Measurements from ENCODE around the gene MAMLD1. TPM values are rescaled to one million over a fixed set of nuclear protein-coding genes. Genes with fewer than 3 reads are reported as not detected.

Gene MAMLD1
- total and polyA plus RNA-seq, 9 of the 15 experiments (the other 6 are each of a cell fraction or from before 2014, with no cell fraction given): 0.12 to 0.18 TPM; not detected in 7

DNA sequence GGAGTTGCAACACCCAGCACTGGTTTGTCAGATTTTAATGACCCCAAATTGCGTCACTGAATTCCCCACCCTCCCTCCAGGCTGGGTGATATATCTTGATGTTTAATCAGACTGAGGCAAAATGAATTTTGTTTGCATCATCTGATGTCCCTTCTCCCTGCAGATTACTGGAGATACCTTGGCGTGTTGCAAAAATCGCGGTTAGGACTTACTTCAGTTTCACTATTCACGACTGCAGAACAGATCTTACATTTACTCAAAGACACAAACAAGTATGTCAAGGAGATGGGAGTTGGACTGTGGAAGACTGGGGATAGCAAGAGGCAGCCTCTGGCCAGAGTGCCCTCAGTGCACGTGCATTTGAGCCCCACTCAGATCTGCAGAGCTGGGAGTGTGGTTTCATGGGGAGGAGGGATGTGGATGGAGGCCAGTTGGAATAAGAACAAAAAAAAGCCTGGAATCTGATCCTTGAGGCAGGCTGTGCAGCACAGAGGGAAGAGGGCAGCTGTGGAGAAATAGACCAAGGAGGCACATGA, 113.1 kb downstream of the MAMLD1 start (continued):
- TF ChIP-seq CBX8 (IDR thresholded peaks at IDR 0.05; ENCODE audit: borderline replicate concordance, extremely low read depth, low read depth, low read length, poor library complexity, severe bottlenecking): no peak

- no peaks in the 10 kb centered on the region for H4K20me1 ChIP-seq (replicated peaks; ENCODE audit: control insufficient read depth, insufficient read depth, low read length)
- H3K9me1 ChIP-seq (ENCODE audit: control insufficient read depth, insufficient read depth, low read length): no peaks in the 10 kb centered on the region
- CTCF ChIA-PET (ENCODE audit: low intra/inter-chr PET ratio): no interaction called here
- no peaks in the 10 kb centered on the region for H3K9me3 ChIP-seq (replicated peaks; ENCODE audit: control insufficient read depth, insufficient read depth, low read depth, low read length)
- peaks cover 2 to 42% of the 10 kb centered on the region in 2 experiments for H3K27me3 ChIP-seq (ENCODE audit: control insufficient read depth in 2 of 2, insufficient read depth in 2 of 2, low read length in 2 of 2)
- H3K27ac ChIP-seq (ENCODE audit: extremely low read depth, low read depth, low read length): no peak overlapping the region
- no peak for TF ChIP-seq THAP7 (CRISPR knock-in tag; IDR thresholded peaks at IDR 0.05)
- TF ChIP-seq CBFB (CRISPR knock-in tag; IDR thresholded peaks at IDR 0.05): no peak
- no peak for TF ChIP-seq ZNF408 (CRISPR knock-in tag; IDR thresholded peaks at IDR 0.05; ENCODE audit: low read depth)
- no peak for TF ChIP-seq POLR2G (IDR thresholded peaks at IDR 0.05; ENCODE audit: low read depth, low read length)
- TF ChIP-seq RBM25 (IDR thresholded peaks at IDR 0.05; ENCODE audit: low read depth, low read length, severe bottlenecking): no peak
- no peak for TF ChIP-seq ZBTB7A (IDR thresholded peaks at IDR 0.05; ENCODE audit: borderline replicate concordance, control insufficient read depth, low read depth, low read length)
- no peak for TF ChIP-seq PTBP1 (IDR thresholded peaks at IDR 0.05; ENCODE audit: low read depth, low read length)
- no peak for TF ChIP-seq PATZ1 (CRISPR knock-in tag; IDR thresholded peaks at IDR 0.05; ENCODE audit: borderline replicate concordance)
- no peak for TF ChIP-seq CHCHD3 (CRISPR knock-in tag; IDR thresholded peaks at IDR 0.05)
- no peak for TF ChIP-seq BCL6 (CRISPR knock-in tag; IDR thresholded peaks at IDR 0.05)
- TF ChIP-seq ESRRA (IDR thresholded peaks at IDR 0.05; ENCODE audit: borderline replicate concordance, low read depth): no peak
- no peak overlapping the region for H3K9ac ChIP-seq (ENCODE audit: insufficient read depth in 1 of 2, low read depth in 2 of 2, low read length in 2 of 2)
- 9% methylated on average over 6 of the region's 10 CpGs for WGBS (ENCODE audit: insufficient coverage, low coverage, missing lambda C conversion rate)
- intact Hi-C loops (cut with micrococcal nuclease): no loop called here
- in situ Hi-C loops (cut with MboI): no loop called here
- peaks cover 0 to 4% of the 10 kb centered on the region in 2 experiments; a peak in 1 of 5 replicates for H3K4me1 ChIP-seq (replicated peaks in 1 of 2; ENCODE audit: control insufficient read depth in 2 of 2, insufficient read depth in 2 of 2, low read length in 2 of 2)
- no peak overlapping the region for H2AFZ ChIP-seq (ENCODE audit: low read depth, low read length)
- DNase-seq (ENCODE audit: extremely low read depth in 1 of 4, low spot score in 3 of 4) (no peak), FAIRE-seq (no peak), ATAC-seq (no peak)
- BruUV-seq (replicated peaks): no TSS peak
- H3K79me2 ChIP-seq (ENCODE audit: control insufficient read depth, insufficient read depth, low read length): no peaks in the 10 kb centered on the region
- H3K36me3 ChIP-seq (ENCODE audit: control insufficient read depth, insufficient read depth, low read length): no peaks in the 10 kb centered on the region
- H3K4me3 ChIP-seq: no peak overlapping the region
- POLR2A ChIA-PET: interaction anchor here (0.6 kb wide), 1 partner anchor 31 kb away, joined by 4 read pairs; no protein-coding TSS in a partner anchor
- no peak overlapping the region for H3K4me2 ChIP-seq (ENCODE audit: insufficient read depth, low read length)
Observed at GRCh38 chrX:150477371-150477770, 114.3 kb downstream of the MAMLD1 start.

Data from K562 (cell line).